ENCODE results near the gene TSHZ2.
"Not testable (repeated sequence)": the region's sequence is repeated elsewhere in the genome, so short reads cannot be mapped to it uniquely, and the experiment has no call there.

Gene TSHZ2

GRCh38 chr20:53408691-53409446 lies 436.7 kb downstream of the TSHZ2 start:
- TF ChIP-seq CTCF (IDR thresholded peaks at IDR 0.05; ENCODE audit: low read depth, low read length, missing control alignments), result no peak
- no peak for DNase-seq (ENCODE audit: low read depth)
- H3K4me3 ChIP-seq (ENCODE audit: low read depth, low read length), result no peak overlapping the region

DNA sequence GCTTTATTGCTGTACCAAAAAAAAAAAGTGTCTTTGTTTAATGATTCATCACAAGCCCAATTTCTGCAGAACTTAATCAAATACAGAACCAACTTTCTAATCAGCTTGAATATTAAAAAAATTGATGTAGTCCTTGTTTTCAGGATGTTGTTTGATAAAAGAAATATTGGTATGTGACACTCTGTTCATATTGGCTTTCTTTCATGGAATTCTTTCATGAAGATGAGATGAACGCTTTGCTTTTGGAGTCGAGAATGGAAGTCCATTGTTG lies 437.2 kb downstream of the TSHZ2 start:
- no peak for DNase-seq (ENCODE audit: low read depth)
- no peak overlapping the region for H3K4me3 ChIP-seq (ENCODE audit: low read depth, low read length)
- TF ChIP-seq CTCF (IDR thresholded peaks at IDR 0.05; ENCODE audit: low read depth, low read length, missing control alignments), result no peak

GRCh38 chr20:53411129-53411528 lies 439.0 kb downstream of the TSHZ2 start:
- TF ChIP-seq CTCF (IDR thresholded peaks at IDR 0.05; ENCODE audit: low read depth, low read length, missing control alignments), result no peak
- no peak for DNase-seq (ENCODE audit: low read depth)
- no peak overlapping the region for H3K4me3 ChIP-seq (ENCODE audit: low read depth, low read length)

DNA sequence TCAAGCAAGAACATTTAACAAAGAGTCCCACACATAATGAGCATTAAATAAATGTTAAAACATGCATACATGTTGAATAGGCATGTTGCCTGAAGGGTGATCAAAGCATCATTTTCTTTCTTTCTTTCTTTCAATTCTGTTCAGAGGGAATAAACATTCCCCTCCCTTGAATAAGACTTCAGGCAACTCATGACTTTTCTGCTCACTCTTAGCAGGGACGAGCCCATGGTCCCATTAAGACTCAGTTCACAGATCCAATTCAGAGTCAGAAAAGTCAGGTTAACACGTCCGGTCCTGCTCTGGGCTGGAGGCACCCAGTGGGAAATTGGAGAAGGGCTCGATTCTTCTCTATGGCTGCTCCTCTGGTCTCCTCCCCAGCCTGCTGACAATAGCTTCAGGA lies 439.7 kb downstream of the TSHZ2 start:
- no peak for TF ChIP-seq CTCF (IDR thresholded peaks at IDR 0.05; ENCODE audit: low read depth, low read length, missing control alignments)
- H3K4me3 ChIP-seq (ENCODE audit: low read depth, low read length), result no peak overlapping the region
- DNase-seq (ENCODE audit: low read depth), result no peak

- H3K4me3 ChIP-seq (ENCODE audit: low read depth, low read length), result no peak overlapping the region
- no peak for DNase-seq (ENCODE audit: low read depth)
- no peak for TF ChIP-seq CTCF (IDR thresholded peaks at IDR 0.05; ENCODE audit: low read depth, low read length, missing control alignments)
These were observed 440.5 kb downstream of the TSHZ2 start for GRCh38 chr20:53412577-53413185.

GRCh38 chr20:53413186-53413631 lies 441.1 kb downstream of the TSHZ2 start:
- DNase-seq (ENCODE audit: low read depth), result peak; percentile 68
- H3K4me3 ChIP-seq (ENCODE audit: low read depth, low read length), result no peak overlapping the region
- peak; percentile 92 for TF ChIP-seq CTCF (IDR thresholded peaks at IDR 0.05; ENCODE audit: low read depth, low read length, missing control alignments)

DNA sequence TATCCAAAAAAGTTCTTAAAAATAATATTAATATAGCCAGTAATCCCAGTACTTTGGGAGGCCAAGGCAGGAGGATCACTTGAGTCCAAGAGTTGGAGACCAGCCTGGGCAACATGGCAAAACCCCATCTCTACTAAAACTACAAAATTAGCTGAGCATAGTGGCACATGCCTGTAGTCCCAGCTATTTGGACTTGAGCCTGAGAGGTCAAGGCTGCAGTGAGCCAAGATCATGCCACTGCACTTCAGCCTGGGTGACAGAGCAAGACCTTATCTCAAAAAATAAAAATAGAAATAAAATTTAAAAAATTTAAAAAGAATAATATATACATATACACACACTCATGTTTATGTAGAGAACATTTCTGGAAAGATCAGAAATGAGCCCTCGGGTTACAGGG lies 441.7 kb downstream of the TSHZ2 start:
- H3K4me3 ChIP-seq (ENCODE audit: low read depth, low read length); DNase-seq (ENCODE audit: low read depth): not testable (repeated sequence)

All from GM12864 (cell line).